ENCODE results near the gene EHMT2.
"Not testable (repeated sequence)": the region's sequence is repeated elsewhere in the genome, so short reads cannot be mapped to it uniquely, and the experiment has no call there.

Gene EHMT2

GRCh38 chr6:31860349-31860748, 37.1 kb downstream of the EHMT2 start:
- Histone ChIP-seq H3K27me3 (ENCODE audit: control insufficient read depth, insufficient read depth, low read length) (no peaks in the 10 kb centered on the region), H3K9me3 (ENCODE audit: control insufficient read depth, insufficient read depth, low read length) (no peaks in the 10 kb centered on the region), H3K27ac (ENCODE audit: low read length) (no peak overlapping the region), H3K4me1 (ENCODE audit: control insufficient read depth, insufficient read depth, low read length) (peaks cover 4% of the 10 kb centered on the region), H3K36me3 (ENCODE audit: control insufficient read depth, insufficient read depth, low read length) (no peaks in the 10 kb centered on the region), H3K4me3 (ENCODE audit: low read length) (no peak overlapping the region)
- no CpG with 5 or more reads among the region's 13 CpGs for WGBS (ENCODE audit: insufficient coverage, insufficient read length)
- DNase-seq (ENCODE audit: low read depth, low spot score): no peak

GRCh38 chr6:31859923-31860322, 37.6 kb downstream of the EHMT2 start:
- Histone ChIP-seq H3K9me3 (ENCODE audit: control insufficient read depth, insufficient read depth, low read length) (no peaks in the 10 kb centered on the region), H3K27me3 (ENCODE audit: control insufficient read depth, insufficient read depth, low read length) (no peaks in the 10 kb centered on the region), H3K4me3 (ENCODE audit: low read length) (no peak overlapping the region), H3K36me3 (ENCODE audit: control insufficient read depth, insufficient read depth, low read length) (no peaks in the 10 kb centered on the region), H3K27ac (ENCODE audit: low read length) (no peak overlapping the region), H3K4me1 (ENCODE audit: control insufficient read depth, insufficient read depth, low read length) (peaks cover 4% of the 10 kb centered on the region)
- DNase-seq (ENCODE audit: low read depth, low spot score): no peak
- no CpG with 5 or more reads among the region's 11 CpGs for WGBS (ENCODE audit: insufficient coverage, insufficient read length)

- peaks cover 2% of the 10 kb centered on the region for H3K4me1 ChIP-seq (ENCODE audit: control insufficient read depth, insufficient read depth, low read length)
- no CpG with 5 or more reads among the region's 8 CpGs for WGBS (ENCODE audit: insufficient coverage, insufficient read length)
- H3K36me3 ChIP-seq (ENCODE audit: control insufficient read depth, insufficient read depth, low read length): no peaks in the 10 kb centered on the region
- no peak for DNase-seq (ENCODE audit: low read depth, low spot score)
- no peak overlapping the region for H3K4me3 ChIP-seq (ENCODE audit: low read length)
- H3K27me3 ChIP-seq (ENCODE audit: control insufficient read depth, insufficient read depth, low read length): no peaks in the 10 kb centered on the region
- H3K9me3 ChIP-seq (ENCODE audit: control insufficient read depth, insufficient read depth, low read length): no peaks in the 10 kb centered on the region
- no peak overlapping the region for H3K27ac ChIP-seq (ENCODE audit: low read length)
Measured at GRCh38 chr6:31858707-31859106, 38.8 kb downstream of the EHMT2 start.

GRCh38 chr6:31857774-31858173, 39.7 kb downstream of the EHMT2 start:
- not testable (repeated sequence) for H3K4me1 ChIP-seq (ENCODE audit: control insufficient read depth, insufficient read depth, low read length); DNase-seq (ENCODE audit: low read depth, low spot score); H3K36me3 ChIP-seq (ENCODE audit: control insufficient read depth, insufficient read depth, low read length); H3K9me3 ChIP-seq (ENCODE audit: control insufficient read depth, insufficient read depth, low read length); H3K4me3 ChIP-seq (ENCODE audit: low read length); H3K27me3 ChIP-seq (ENCODE audit: control insufficient read depth, insufficient read depth, low read length); H3K27ac ChIP-seq (ENCODE audit: low read length)
- WGBS (ENCODE audit: insufficient coverage, insufficient read length): no CpG with 5 or more reads among the region's 8 CpGs

GRCh38 chr6:31851980-31852718, 45.3 kb downstream of the EHMT2 start:
- WGBS (ENCODE audit: insufficient coverage, insufficient read length): no CpG with 5 or more reads among the region's 35 CpGs
- H3K4me1 ChIP-seq (ENCODE audit: control insufficient read depth, insufficient read depth, low read length); H3K27me3 ChIP-seq (ENCODE audit: control insufficient read depth, insufficient read depth, low read length); H3K36me3 ChIP-seq (ENCODE audit: control insufficient read depth, insufficient read depth, low read length); H3K4me3 ChIP-seq (ENCODE audit: low read length); H3K9me3 ChIP-seq (ENCODE audit: control insufficient read depth, insufficient read depth, low read length); H3K27ac ChIP-seq (ENCODE audit: low read length); DNase-seq (ENCODE audit: low read depth, low spot score): not testable (repeated sequence)

GRCh38 chr6:31851485-31851832, 46.0 kb downstream of the EHMT2 start:
- H3K27ac ChIP-seq (ENCODE audit: low read length): no peak overlapping the region

GRCh38 chr6:31850765-31851484, 46.6 kb downstream of the EHMT2 start:
- Histone ChIP-seq H3K4me3 (ENCODE audit: low read length) (no peak overlapping the region), H3K36me3 (ENCODE audit: control insufficient read depth, insufficient read depth, low read length) (no peaks in the 10 kb centered on the region), H3K27ac (ENCODE audit: low read length) (no peak overlapping the region), H3K27me3 (ENCODE audit: control insufficient read depth, insufficient read depth, low read length) (no peaks in the 10 kb centered on the region), H3K4me1 (ENCODE audit: control insufficient read depth, insufficient read depth, low read length) (no peaks in the 10 kb centered on the region), H3K9me3 (ENCODE audit: control insufficient read depth, insufficient read depth, low read length) (no peaks in the 10 kb centered on the region; the same call in 1 of the 2 replicates)
- no peak for DNase-seq (ENCODE audit: low read depth, low spot score)
- no CpG with 5 or more reads among the region's 2 CpGs for WGBS (ENCODE audit: insufficient coverage, insufficient read length)

More at GRCh38 chr6:31851485-31851832, 46.0 kb downstream of the EHMT2 start:
- WGBS (ENCODE audit: insufficient coverage, insufficient read length): no CpG with 5 or more reads among the region's 2 CpGs
- no peaks in the 10 kb centered on the region for H3K36me3 ChIP-seq (ENCODE audit: control insufficient read depth, insufficient read depth, low read length)
- no peaks in the 10 kb centered on the region; the same call in 1 of the 2 replicates for H3K9me3 ChIP-seq (ENCODE audit: control insufficient read depth, insufficient read depth, low read length)
- no peak for DNase-seq (ENCODE audit: low read depth, low spot score)
- no peaks in the 10 kb centered on the region for H3K27me3 ChIP-seq (ENCODE audit: control insufficient read depth, insufficient read depth, low read length)
- H3K4me3 ChIP-seq (ENCODE audit: low read length): no peak overlapping the region
- no peaks in the 10 kb centered on the region for H3K4me1 ChIP-seq (ENCODE audit: control insufficient read depth, insufficient read depth, low read length)

GRCh38 chr6:31847276-31847978, 50.1 kb downstream of the EHMT2 start:
- DNase-seq (ENCODE audit: low read depth, low spot score): no peak
- H3K27ac ChIP-seq (ENCODE audit: low read length): no peak overlapping the region
- no peaks in the 10 kb centered on the region for H3K27me3 ChIP-seq (ENCODE audit: control insufficient read depth, insufficient read depth, low read length)
- H3K4me1 ChIP-seq (ENCODE audit: control insufficient read depth, insufficient read depth, low read length): no peaks in the 10 kb centered on the region
- no peaks in the 10 kb centered on the region for H3K9me3 ChIP-seq (ENCODE audit: control insufficient read depth, insufficient read depth, low read length)
- H3K4me3 ChIP-seq (ENCODE audit: low read length): no peak overlapping the region
- no peaks in the 10 kb centered on the region for H3K36me3 ChIP-seq (ENCODE audit: control insufficient read depth, insufficient read depth, low read length)
- WGBS (ENCODE audit: insufficient coverage, insufficient read length): no CpG with 5 or more reads among the region's 2 CpGs

- no peak overlapping the region for H3K4me3 ChIP-seq (ENCODE audit: low read length)
- DNase-seq (ENCODE audit: low read depth, low spot score): no peak
- no peaks in the 10 kb centered on the region for H3K9me3 ChIP-seq (ENCODE audit: control insufficient read depth, insufficient read depth, low read length)
- no CpG with 5 or more reads among the region's 3 CpGs for WGBS (ENCODE audit: insufficient coverage, insufficient read length)
- no peaks in the 10 kb centered on the region for H3K27me3 ChIP-seq (ENCODE audit: control insufficient read depth, insufficient read depth, low read length)
- no peaks in the 10 kb centered on the region for H3K4me1 ChIP-seq (ENCODE audit: control insufficient read depth, insufficient read depth, low read length)
- no peak overlapping the region for H3K27ac ChIP-seq (ENCODE audit: low read length)
- peaks cover 5% of the 10 kb centered on the region; the same call in 1 of the 2 replicates for H3K36me3 ChIP-seq (ENCODE audit: control insufficient read depth, insufficient read depth, low read length)
Measured at GRCh38 chr6:31844507-31844906, 53.0 kb downstream of the EHMT2 start.

GRCh38 chr6:31842053-31842452, 55.4 kb downstream of the EHMT2 start:
- no CpG with 5 or more reads among the region's 9 CpGs for WGBS (ENCODE audit: insufficient coverage, insufficient read length)

More at GRCh38 chr6:31842053-31842452, 55.4 kb downstream of the EHMT2 start:
- no peak for DNase-seq (ENCODE audit: low read depth, low spot score)
- Histone ChIP-seq H3K36me3 (ENCODE audit: control insufficient read depth, insufficient read depth, low read length) (peaks cover 23% of the 10 kb centered on the region; the same call in 1 of the 2 replicates), H3K27ac (ENCODE audit: low read length) (no peak overlapping the region), H3K27me3 (ENCODE audit: control insufficient read depth, insufficient read depth, low read length) (no peaks in the 10 kb centered on the region), H3K4me3 (ENCODE audit: low read length) (no peak overlapping the region), H3K9me3 (ENCODE audit: control insufficient read depth, insufficient read depth, low read length) (no peaks in the 10 kb centered on the region), H3K4me1 (ENCODE audit: control insufficient read depth, insufficient read depth, low read length) (no peaks in the 10 kb centered on the region)
